AG04450 (cell line): ENCODE results near the gene ZSCAN21. TPM values are rescaled to one million over a fixed set of nuclear protein-coding genes. Genes with fewer than 3 reads are reported as not detected.

Experiments used
- CTCF ChIA-PET: fragments of 300-600, 350-600 bp; formaldehyde crosslinking; extraction: SDS; loops from one replicate; lab custom pipeline; 2022; ENCODE audit warnings: antibody characterized with exemption, inconsistent platforms; lab: Charles Lee
- POLR2A ChIA-PET: fragments of 350-600 bp; formaldehyde crosslinking; extraction: SDS; loops from one replicate; lab custom pipeline; 2021; ENCODE audit warnings: antibody characterized with exemption, inconsistent platforms; lab: Yijun Ruan, JAX
- DNase-seq: peaks from one replicate; pipeline ENCODE4 v3.0.0-alpha.2; 2011; ENCODE audit warnings: low read depth, low spot score
- H3K27ac ChIP-seq: one replicate; pipeline ENCODE4 v1.5.1; 2012; ENCODE audit warnings: low read depth, low read length, control low read depth
- H3K27me3 ChIP-seq: one replicate; pipeline ENCODE4 v1.6.0; 2012; ENCODE audit warnings: low read length; ENCODE audit not compliant: control insufficient read depth, insufficient read depth
- H3K4me3 ChIP-seq: 2 replicates; pipeline ENCODE4 v1.5.1; 2011; ENCODE audit warnings: mild to moderate bottlenecking, low read depth, low read length, control low read depth
- H3K9me3 ChIP-seq: 2 replicates; pipeline ENCODE4 v1.5.1; 2012; ENCODE audit warnings: low read length; ENCODE audit not compliant: control insufficient read depth, insufficient read depth
- CTCF ChIP-seq: IDR thresholded peaks from 2 replicates; pipeline ENCODE4 v1.5.1; 2011; ENCODE audit warnings: low read depth, low read length, control low read depth, inconsistent platforms
- polyA minus RNA-seq: library from RNA; depleted of rRNA, polyadenylated mRNA; stranded (reverse); fragments of >200 nt; gene quantifications from 2 replicates; pipeline ENCODE4 v1.2.3, GENCODE V29; 2011; rRNA and poly(A)+ RNA removed
- polyA plus RNA-seq: library from polyadenylated mRNA; depleted of rRNA; stranded (reverse); fragments of >200 nt; gene quantifications from 2 replicates; pipeline ENCODE4 v1.2.3, GENCODE V29; 2011; rRNA removed

Gene ZSCAN21
- polyA plus RNA-seq (13.9 and 15.2 TPM in 2 replicates), polyA minus RNA-seq (11.4 and 11.9 TPM in 2 replicates)

- peak; percentile 62 for DNase-seq
- Histone ChIP-seq H3K9me3 (no peaks in the 10 kb centered on the region), H3K27ac (peak within 1 kb of the TSS; percentile 99), H3K27me3 (no peaks in the 10 kb centered on the region), H3K4me3 (peak within 1 kb of the TSS; percentile 85)
- peak; percentile 32; the same call in 1 of the 2 replicates for TF ChIP-seq CTCF
- CTCF ChIA-PET: interaction anchor here (11.8 kb wide), 1 partner anchor 56 kb away, joined by 174 read pairs; no protein-coding TSS in a partner anchor
- POLR2A ChIA-PET: interaction anchor here (0.6 to 1.7 kb wide), 7 partner anchors 14 to 130 kb away, joined by 3 to 7 read pairs (median 3); partner anchors contain the start of genes TRIM4, ZKSCAN1 and ZNF3
Observed at GRCh38 chr7:100049441-100050291, at the start of gene ZSCAN21. Gene ZSCAN21 (plus strand): TSS chr7:100049774. CDS start chr7:100057007, 7,233 bp downstream.

- TF ChIP-seq CTCF: no peak
- peaks cover 2% of the 10 kb centered on the region for H3K27me3 ChIP-seq
- no peak for DNase-seq
- ChIA-PET POLR2A (no interaction called here), CTCF (no interaction called here)
- no peaks in the 10 kb centered on the region; the same call in 1 of the 2 replicates for H3K9me3 ChIP-seq
- no peak overlapping the region for H3K27ac ChIP-seq
- no peak overlapping the region for H3K4me3 ChIP-seq
Observed at GRCh38 chr7:100000239-100000638, 49.3 kb upstream of the ZSCAN21 start.

GRCh38 chr7:100003711-100004661, 45.6 kb upstream of the ZSCAN21 start:
- ChIA-PET CTCF (interaction anchor here (1.8 kb wide), 1 partner anchor 14 kb away, joined by 8 read pairs; no protein-coding TSS in a partner anchor), POLR2A (no interaction called here)
- peaks cover 2% of the 10 kb centered on the region for H3K27me3 ChIP-seq
- TF ChIP-seq CTCF: no peak
- H3K9me3 ChIP-seq: no peaks in the 10 kb centered on the region; the same call in 1 of the 2 replicates
- no peak overlapping the region for H3K4me3 ChIP-seq
- DNase-seq: no peak
- H3K27ac ChIP-seq: no peak overlapping the region

- Histone ChIP-seq H3K27ac (no peak overlapping the region), H3K4me3 (no peak overlapping the region), H3K9me3 (no peaks in the 10 kb centered on the region; the same call in 1 of the 2 replicates), H3K27me3 (peaks cover 9% of the 10 kb centered on the region)
- no peak for DNase-seq
- POLR2A ChIA-PET: no interaction called here
- TF ChIP-seq CTCF: no peak
- CTCF ChIA-PET: interaction anchor here (0.7 to 1.2 kb wide), 2 partner anchors 15 to 59 kb away, joined by 3 to 7 read pairs; no protein-coding TSS in a partner anchor
Observed at GRCh38 chr7:100007887-100008286, 41.7 kb upstream of the ZSCAN21 start.
